Activated naive CD8-positive, alpha-beta T cell (primary cell): Measurements from ENCODE around the gene L1TD1.
"Not testable (repeated sequence)": the region's sequence is repeated elsewhere in the genome, so short reads cannot be mapped to it uniquely, and the experiment has no call there.

Experiments used
- H3K27ac Mint-ChIP-seq: one replicate; pipeline ENCODE4 v1.8.0; 2021; ENCODE audit warnings: mixed read lengths
- H3K27me3 Mint-ChIP-seq: one replicate; pipeline ENCODE4 v1.8.0; 2021; ENCODE audit warnings: mixed read lengths
- H3K36me3 Mint-ChIP-seq: one replicate; pipeline ENCODE4 v1.8.0; 2021; ENCODE audit warnings: mixed read lengths
- H3K4me1 Mint-ChIP-seq: one replicate; pipeline ENCODE4 v1.8.0; 2021; ENCODE audit warnings: low read depth, mixed read lengths
- H3K4me3 Mint-ChIP-seq: one replicate; pipeline ENCODE4 v1.8.0; 2021; ENCODE audit warnings: mild to moderate bottlenecking, mixed read lengths
- H3K9me3 Mint-ChIP-seq: one replicate; pipeline ENCODE4 v1.8.0; 2021; ENCODE audit warnings: low read depth, mixed read lengths

L1TD1 gene

DNA sequence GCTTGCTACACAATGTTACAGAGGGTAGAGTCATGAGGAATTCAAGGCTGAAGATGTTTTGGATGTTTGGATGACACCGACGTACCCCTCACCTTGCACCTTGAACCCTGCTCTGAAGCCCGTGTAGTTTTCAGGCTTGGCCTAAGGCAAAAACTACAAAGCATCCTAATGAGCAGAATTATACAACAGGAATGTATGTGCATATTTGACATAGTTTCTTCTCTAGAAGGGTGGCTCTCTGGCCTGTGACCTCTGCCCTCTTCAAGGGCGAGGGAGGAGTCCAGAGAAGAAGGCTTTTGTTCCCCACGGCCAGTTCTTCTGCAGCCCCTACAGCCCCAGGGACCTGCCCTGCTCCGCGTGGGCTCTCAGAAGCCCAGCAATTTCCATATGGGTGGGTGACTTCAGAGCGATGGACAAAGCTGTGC is 43.3 kb downstream of the L1TD1 start:
- Mint-ChIP-seq H3K4me1 (no peaks in the 10 kb centered on the region), H3K27ac (no peak overlapping the region), H3K27me3 (no peaks in the 10 kb centered on the region), H3K9me3 (no peaks in the 10 kb centered on the region), H3K36me3 (no peaks in the 10 kb centered on the region), H3K4me3 (no peak overlapping the region)

- Mint-ChIP-seq H3K4me3 (no peak overlapping the region), H3K27me3 (no peaks in the 10 kb centered on the region), H3K27ac (no peak overlapping the region), H3K36me3 (no peaks in the 10 kb centered on the region), H3K4me1 (no peaks in the 10 kb centered on the region), H3K9me3 (no peaks in the 10 kb centered on the region)
These were observed 43.9 kb downstream of the L1TD1 start for GRCh38 chr1:62238507-62238906.

- H3K27me3 Mint-ChIP-seq, H3K9me3 Mint-ChIP-seq, H3K4me1 Mint-ChIP-seq, H3K27ac Mint-ChIP-seq, H3K4me3 Mint-ChIP-seq, H3K36me3 Mint-ChIP-seq: not testable (repeated sequence)
These were observed 45.2 kb downstream of the L1TD1 start for GRCh38 chr1:62239652-62240403.

GRCh38 chr1:62240651-62241370 is 46.2 kb downstream of the L1TD1 start:
- Mint-ChIP-seq H3K4me3 (no peak overlapping the region), H3K27ac (no peak overlapping the region), H3K4me1 (no peaks in the 10 kb centered on the region), H3K9me3 (no peaks in the 10 kb centered on the region), H3K27me3 (no peaks in the 10 kb centered on the region), H3K36me3 (no peaks in the 10 kb centered on the region)

- no peaks in the 10 kb centered on the region for H3K9me3 Mint-ChIP-seq
- H3K27ac Mint-ChIP-seq, result no peak overlapping the region
These were observed 46.9 kb downstream of the L1TD1 start for GRCh38 chr1:62241371-62242131.

GRCh38 chr1:62244380-62244779 is 49.7 kb downstream of the L1TD1 start:
- not testable (repeated sequence) for H3K9me3 Mint-ChIP-seq, H3K36me3 Mint-ChIP-seq, H3K4me1 Mint-ChIP-seq, H3K4me3 Mint-ChIP-seq, H3K27me3 Mint-ChIP-seq, H3K27ac Mint-ChIP-seq

More at GRCh38 chr1:62241371-62242131, 46.9 kb downstream of the L1TD1 start:
- Mint-ChIP-seq H3K27me3 (no peaks in the 10 kb centered on the region), H3K4me3 (no peak overlapping the region), H3K36me3 (no peaks in the 10 kb centered on the region), H3K4me1 (no peaks in the 10 kb centered on the region)

DNA sequence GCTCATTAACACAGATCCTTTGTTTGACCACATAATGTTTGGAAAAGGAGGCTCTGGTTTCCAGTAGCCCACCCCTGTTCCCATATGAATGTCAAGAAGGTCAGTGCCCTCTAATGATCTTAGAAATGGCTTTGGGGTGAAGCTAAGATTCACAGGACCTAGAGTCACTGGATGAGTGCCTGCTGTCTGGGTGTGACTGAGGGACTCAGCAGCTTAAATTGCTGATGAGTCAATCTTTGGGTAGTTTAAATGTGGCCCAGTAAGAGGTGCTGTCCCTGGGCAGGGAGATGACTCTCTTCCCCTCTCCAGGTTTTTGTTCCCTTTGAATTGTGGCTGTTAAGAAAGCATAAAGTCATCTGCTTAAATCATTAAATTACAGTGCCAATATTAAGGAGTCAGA is 50.6 kb downstream of the L1TD1 start:
- H3K27ac Mint-ChIP-seq, result no peak overlapping the region
- H3K36me3 Mint-ChIP-seq, result no peaks in the 10 kb centered on the region
- no peak overlapping the region for H3K4me3 Mint-ChIP-seq
- H3K27me3 Mint-ChIP-seq, result no peaks in the 10 kb centered on the region
- no peaks in the 10 kb centered on the region for H3K9me3 Mint-ChIP-seq
- no peaks in the 10 kb centered on the region for H3K4me1 Mint-ChIP-seq

- Mint-ChIP-seq H3K4me1 (no peaks in the 10 kb centered on the region), H3K27me3 (no peaks in the 10 kb centered on the region), H3K36me3 (no peaks in the 10 kb centered on the region), H3K9me3 (no peaks in the 10 kb centered on the region), H3K4me3 (no peak overlapping the region), H3K27ac (no peak overlapping the region)
These were observed 52.9 kb downstream of the L1TD1 start for GRCh38 chr1:62247391-62248168.

DNA sequence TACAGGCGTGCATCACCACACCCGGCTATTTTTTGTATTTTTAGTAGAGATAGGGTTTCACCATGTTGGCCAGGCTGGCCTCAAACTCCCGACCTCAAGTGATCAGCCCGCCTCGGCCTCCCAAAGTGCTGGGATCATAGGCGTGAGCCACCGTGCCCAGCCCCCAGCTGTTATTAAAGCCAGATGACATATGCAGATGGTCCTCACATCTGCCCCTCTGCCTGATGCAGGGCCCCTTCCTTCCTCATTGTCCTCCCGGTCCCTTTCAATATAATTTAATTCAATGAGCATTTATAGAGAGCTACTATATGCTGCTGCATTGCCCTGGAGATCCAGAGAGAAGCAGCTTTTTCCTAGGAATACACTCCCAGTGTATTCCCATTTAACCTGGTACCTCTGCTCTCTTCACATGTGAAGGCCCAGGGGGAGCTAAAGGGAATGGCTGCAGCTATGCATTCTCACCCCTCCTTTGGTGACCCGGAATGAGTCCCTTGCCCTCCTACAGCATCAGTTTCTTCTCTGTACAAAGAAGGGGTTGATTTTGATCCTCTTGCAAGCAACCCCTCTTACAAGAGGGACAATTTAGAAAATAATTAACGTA is 55.6 kb downstream of the L1TD1 start:
- Mint-ChIP-seq H3K4me1 (no peaks in the 10 kb centered on the region), H3K4me3 (no peak overlapping the region), H3K27ac (no peak overlapping the region), H3K36me3 (no peaks in the 10 kb centered on the region), H3K27me3 (no peaks in the 10 kb centered on the region), H3K9me3 (no peaks in the 10 kb centered on the region)

GRCh38 chr1:62259551-62259950 is 64.9 kb downstream of the L1TD1 start:
- Mint-ChIP-seq H3K27me3 (peaks cover 5% of the 10 kb centered on the region), H3K27ac (no peak overlapping the region), H3K4me3 (no peak overlapping the region), H3K4me1 (no peaks in the 10 kb centered on the region), H3K36me3 (peaks cover 2% of the 10 kb centered on the region), H3K9me3 (no peaks in the 10 kb centered on the region)

- no peak overlapping the region for H3K4me3 Mint-ChIP-seq
- peaks cover 2% of the 10 kb centered on the region for H3K36me3 Mint-ChIP-seq
- no peaks in the 10 kb centered on the region for H3K4me1 Mint-ChIP-seq
- H3K9me3 Mint-ChIP-seq, result no peaks in the 10 kb centered on the region
- no peak overlapping the region for H3K27ac Mint-ChIP-seq
- H3K27me3 Mint-ChIP-seq, result peaks cover 5% of the 10 kb centered on the region
These were observed 66.0 kb downstream of the L1TD1 start for GRCh38 chr1:62260688-62261087.
